Thymus (tissue), 11 donors: ENCODE results near the gene DCAF5. TPM values are rescaled to one million over a fixed set of nuclear protein-coding genes. Genes with fewer than 3 reads are reported as not detected.

Experiments used
- DNase-seq, 9 donors: peaks; one replicate each; pipeline ENCODE4 v3.0.0-alpha.2; 2013; ENCODE audit warnings: low spot score in 9 of 9, low read depth in 6 of 9, missing footprints in 1 of 9
- H3K27ac ChIP-seq, 2 donors: one replicate each; pipeline ENCODE4 v1.5.1; 2013; ENCODE audit warnings: control low read depth in 1 of 2, low read depth in 1 of 2, low read length in 1 of 2, mild to moderate bottlenecking in 1 of 2, moderate library complexity in 1 of 2
- H3K27me3 ChIP-seq, 2 donors: one replicate each; pipeline ENCODE4 v1.5.1; 2013; ENCODE audit warnings: low read length in 1 of 2; ENCODE audit not compliant: control insufficient read depth in 2 of 2, insufficient read depth in 1 of 2
- H3K36me3 ChIP-seq, 2 donors: one replicate each; pipeline ENCODE4 v1.5.1; 2013; ENCODE audit warnings: low read length in 1 of 2, mild to moderate bottlenecking in 1 of 2, moderate library complexity in 1 of 2; ENCODE audit not compliant: control insufficient read depth in 2 of 2, insufficient read depth in 2 of 2
- H3K4me1 ChIP-seq, 2 donors: one replicate each; pipeline ENCODE4 v1.5.1; 2013; ENCODE audit warnings: low read length in 2 of 2; ENCODE audit not compliant: control insufficient read depth in 2 of 2, insufficient read depth in 2 of 2
- H3K4me3 ChIP-seq, 2 donors: one replicate each; pipeline ENCODE4 v1.5.1; 2013; ENCODE audit warnings: low read length in 2 of 2, control low read depth in 1 of 2, mild to moderate bottlenecking in 1 of 2
- H3K9me3 ChIP-seq, 2 donors: one replicate each; pipeline ENCODE4 v1.5.1; 2013; ENCODE audit warnings: low read length in 1 of 2, mild to moderate bottlenecking in 1 of 2; ENCODE audit not compliant: control insufficient read depth in 2 of 2, insufficient read depth in 1 of 2
- WGBS: extraction: QIAGEN DNeasy Blood & Tissue Kit; methylation state at CpG from one replicate; pipeline ENCODE4 v1.1.7; 2013; 5-methylcytosine and 5-hydroxymethylcytosine counted together
- polyA plus RNA-seq: library from polyadenylated mRNA; stranded (reverse); fragments of 200-250 nt; gene quantifications from one replicate; pipeline ENCODE4 v1.2.3, GENCODE V29; 2013
- total RNA-seq: library from RNA; stranded (reverse); fragments of 120-200 nt; gene quantifications from one replicate; pipeline ENCODE4 v1.2.4, GENCODE V29; 2013
- donor health status: healthy.

DCAF5 gene
- total and polyA plus RNA-seq, 2 donors = 13.5 to 26.6 TPM

DNA sequence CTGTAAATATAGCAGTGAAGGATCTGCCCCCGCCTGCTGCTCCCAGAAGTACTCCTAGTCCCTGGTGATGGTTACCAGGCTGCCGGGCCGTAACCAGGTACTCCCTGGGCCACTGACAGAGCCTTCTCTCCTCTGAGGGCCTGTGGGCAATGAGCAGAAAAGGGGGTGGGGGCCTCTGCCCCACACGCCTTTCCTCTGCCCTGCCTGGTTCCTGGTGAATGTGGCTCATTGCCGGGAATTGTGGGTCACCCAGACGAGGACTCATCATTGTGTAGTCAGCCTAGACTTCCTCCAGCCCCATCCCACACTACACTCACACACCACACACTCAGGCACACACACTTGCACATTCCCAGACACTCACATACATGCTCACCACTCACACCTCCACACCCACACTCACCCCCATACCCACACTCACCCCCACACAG is 138.1 kb downstream of the DCAF5 start:
- 94% methylated on average over 6 of the region's 6 CpGs for WGBS
- H3K27ac ChIP-seq = no peak overlapping the region
- H3K4me1 ChIP-seq = no peaks in the 10 kb centered on the region
- no peaks in the 10 kb centered on the region for H3K36me3 ChIP-seq
- H3K9me3 ChIP-seq = no peaks in the 10 kb centered on the region
- no peaks in the 10 kb centered on the region for H3K27me3 ChIP-seq
- DNase-seq = no peak
- H3K4me3 ChIP-seq = no peak overlapping the region

DNA sequence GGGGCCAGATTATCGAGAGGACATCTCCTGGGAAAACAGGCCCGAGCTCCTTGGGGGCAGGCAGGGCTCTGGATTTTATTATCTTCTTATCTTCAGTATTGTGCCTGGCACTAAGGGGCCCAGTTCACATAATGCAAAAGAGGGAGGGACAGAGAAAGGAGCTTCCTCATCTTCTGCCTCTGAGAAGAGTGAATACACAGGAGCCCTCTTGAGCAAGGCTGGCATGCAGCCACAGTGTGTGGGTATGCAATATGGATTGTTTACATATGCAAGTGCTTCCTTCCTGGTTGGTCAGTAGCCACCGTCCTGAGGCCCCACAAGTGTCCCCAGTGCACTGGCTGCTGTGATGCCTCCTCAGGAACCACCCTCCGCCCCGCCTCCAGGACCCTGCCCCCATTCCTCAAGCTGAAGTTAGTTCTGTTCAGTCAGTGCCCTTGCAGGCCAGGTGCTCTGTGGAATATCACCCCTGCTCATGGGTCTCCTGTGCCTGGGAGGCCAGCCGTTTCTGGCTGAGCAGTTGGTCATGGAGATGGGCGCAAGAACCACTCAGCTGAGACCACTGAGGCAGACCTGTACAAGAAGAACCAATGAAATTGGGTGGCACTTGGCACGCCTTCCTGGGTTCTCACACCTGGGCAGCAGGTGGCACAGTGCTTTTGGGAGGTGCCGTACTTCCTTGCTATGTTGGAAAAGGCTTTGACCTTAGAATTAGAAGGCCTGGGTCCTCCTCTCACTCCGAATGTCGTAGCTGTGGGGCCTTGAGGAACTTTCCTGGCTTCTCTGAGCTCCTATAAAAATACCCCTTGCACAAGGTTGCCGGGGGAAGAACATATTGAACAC is 138.8 kb downstream of the DCAF5 start:
- 80% methylated on average over 12 of the region's 12 CpGs for WGBS
- no peak overlapping the region for H3K27ac ChIP-seq
- DNase-seq = no peak

DNA sequence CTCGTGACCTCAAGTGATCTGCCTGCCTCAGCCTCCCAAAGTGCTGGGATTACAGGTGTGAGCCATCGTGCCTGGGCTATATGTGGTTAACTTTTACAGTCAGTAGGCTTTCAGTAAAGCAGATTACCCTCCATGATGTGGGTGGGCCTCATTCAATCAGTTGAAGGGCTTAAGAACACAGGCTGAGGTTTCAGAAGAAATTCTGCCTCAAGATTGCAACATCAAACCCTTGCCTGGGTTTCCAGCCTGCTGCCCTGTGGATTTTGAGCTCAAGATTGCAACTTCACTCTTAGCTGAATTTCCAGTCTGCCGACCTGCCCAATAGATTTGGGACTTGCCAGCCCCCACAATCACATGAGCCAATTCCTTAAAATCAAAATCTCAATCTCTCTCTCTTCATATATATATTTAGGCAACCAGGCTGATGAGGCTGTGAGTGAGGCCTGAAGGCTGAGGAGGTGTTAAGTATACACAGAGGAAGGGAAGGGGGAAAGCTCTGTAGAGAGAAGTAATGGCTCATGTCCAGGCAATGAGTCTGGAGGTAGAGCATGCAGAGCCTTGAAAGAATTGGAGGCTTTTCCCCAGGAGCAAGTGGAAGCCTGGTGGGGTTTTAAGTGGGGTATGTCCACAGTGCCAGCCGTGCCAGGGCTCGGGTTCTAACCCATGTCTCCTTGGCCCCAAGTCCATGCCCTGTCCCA is 140.5 kb downstream of the DCAF5 start:
- Histone ChIP-seq H3K27ac (no peak overlapping the region), H3K27me3 (no peaks in the 10 kb centered on the region), H3K4me1 (no peaks in the 10 kb centered on the region), H3K9me3 (no peaks in the 10 kb centered on the region), H3K36me3 (peaks cover 0 to 3% of the 10 kb centered on the region in 2 donors), H3K4me3 (no peak overlapping the region)
- WGBS = 96% methylated on average over 5 of the region's 5 CpGs
- no peak for DNase-seq

More for the DNA sequence above, 138.8 kb downstream of the DCAF5 start:
- no peaks in the 10 kb centered on the region for H3K9me3 ChIP-seq
- no peak overlapping the region for H3K4me3 ChIP-seq
- H3K36me3 ChIP-seq = no peaks in the 10 kb centered on the region
- H3K4me1 ChIP-seq = no peaks in the 10 kb centered on the region
- H3K27me3 ChIP-seq = no peaks in the 10 kb centered on the region

DNA sequence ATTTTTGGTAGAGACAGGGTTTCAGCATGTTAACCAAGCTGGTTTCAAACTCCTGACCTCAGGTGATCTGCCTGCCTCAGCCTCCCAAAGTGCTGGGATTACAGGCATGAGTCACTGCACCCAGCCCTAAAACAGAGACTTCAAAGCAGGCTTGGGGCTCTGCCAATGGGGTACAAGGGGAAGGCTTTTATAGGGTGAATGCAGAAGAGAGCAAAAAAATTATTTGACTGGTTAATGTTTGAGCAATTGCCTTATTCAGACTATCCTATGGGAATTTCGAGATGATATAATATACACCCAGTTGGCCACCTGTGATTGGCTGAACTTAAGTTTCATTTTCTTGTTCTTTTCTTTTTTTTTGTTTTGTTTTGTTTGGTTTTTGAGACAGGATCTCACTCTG is 142.3 kb downstream of the DCAF5 start:
- H3K4me1 ChIP-seq = peaks cover 0 to 2% of the 10 kb centered on the region in 2 donors
- WGBS = 98% methylated on average over 1 of the region's 1 CpG
- H3K36me3 ChIP-seq = peaks cover 0 to 3% of the 10 kb centered on the region in 2 donors

DNA sequence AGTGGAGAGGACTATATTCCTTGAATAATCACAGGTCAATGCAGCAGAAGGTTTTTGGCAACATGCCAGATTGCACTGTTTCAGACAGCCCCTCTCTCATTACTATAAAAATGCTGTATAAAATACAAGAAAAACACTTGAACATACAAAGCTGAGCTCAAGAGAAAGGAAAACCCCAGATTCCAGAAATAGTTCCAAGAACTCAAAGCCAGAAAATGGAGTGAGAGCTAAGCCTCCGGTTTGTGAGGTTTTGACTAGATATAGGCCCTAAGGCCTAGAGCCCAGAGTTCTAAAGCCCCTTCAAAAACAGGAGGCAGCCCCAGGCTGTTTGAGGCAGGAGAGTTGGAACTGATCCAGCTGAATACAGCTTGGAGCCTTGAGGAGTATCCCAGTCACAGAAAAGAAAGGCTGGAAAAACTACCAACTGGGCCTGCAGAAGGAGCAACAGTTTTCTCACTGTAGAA is 144.5 kb downstream of the DCAF5 start:
- no peaks in the 10 kb centered on the region for H3K9me3 ChIP-seq
- H3K4me1 ChIP-seq = peaks cover 0 to 5% of the 10 kb centered on the region in 2 donors
- no peak overlapping the region for H3K4me3 ChIP-seq
- no peaks in the 10 kb centered on the region for H3K27me3 ChIP-seq
- peak overlapping the region in 1 of 2 donors; percentile 52 for H3K27ac ChIP-seq
- DNase-seq = peak in 1 of 9 donors; percentile 12
- WGBS = 92% methylated on average over 1 of the region's 1 CpG
- H3K36me3 ChIP-seq = peaks cover 0 to 3% of the 10 kb centered on the region in 2 donors

More for the DNA sequence above, 142.3 kb downstream of the DCAF5 start:
- H3K27ac ChIP-seq = no peak overlapping the region
- no peaks in the 10 kb centered on the region for H3K27me3 ChIP-seq
- no peaks in the 10 kb centered on the region for H3K9me3 ChIP-seq
- no peak overlapping the region for H3K4me3 ChIP-seq
- no peak for DNase-seq

DNA sequence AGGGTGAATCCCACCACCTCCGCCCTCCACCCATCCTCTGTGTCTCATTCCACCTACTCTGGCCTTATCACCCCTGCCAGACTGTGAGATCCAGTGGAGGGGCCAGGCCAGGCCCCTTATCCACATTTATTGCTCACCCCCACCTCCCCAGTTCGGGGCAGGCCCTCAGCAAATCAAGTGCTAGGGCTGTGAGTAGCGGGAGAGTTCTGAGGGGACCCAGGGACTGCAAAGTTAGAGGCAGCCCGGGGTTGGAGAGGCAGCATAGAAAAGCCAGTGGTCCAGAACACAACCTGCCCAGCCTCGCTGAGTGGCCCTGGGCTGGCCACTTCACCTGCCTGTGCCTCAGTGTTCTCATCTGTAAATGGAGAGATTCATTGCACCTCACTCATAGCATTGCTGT is 146.6 kb downstream of the DCAF5 start:
- 96% methylated on average over 5 of the region's 5 CpGs for WGBS
- H3K27ac ChIP-seq = no peak overlapping the region

DNA sequence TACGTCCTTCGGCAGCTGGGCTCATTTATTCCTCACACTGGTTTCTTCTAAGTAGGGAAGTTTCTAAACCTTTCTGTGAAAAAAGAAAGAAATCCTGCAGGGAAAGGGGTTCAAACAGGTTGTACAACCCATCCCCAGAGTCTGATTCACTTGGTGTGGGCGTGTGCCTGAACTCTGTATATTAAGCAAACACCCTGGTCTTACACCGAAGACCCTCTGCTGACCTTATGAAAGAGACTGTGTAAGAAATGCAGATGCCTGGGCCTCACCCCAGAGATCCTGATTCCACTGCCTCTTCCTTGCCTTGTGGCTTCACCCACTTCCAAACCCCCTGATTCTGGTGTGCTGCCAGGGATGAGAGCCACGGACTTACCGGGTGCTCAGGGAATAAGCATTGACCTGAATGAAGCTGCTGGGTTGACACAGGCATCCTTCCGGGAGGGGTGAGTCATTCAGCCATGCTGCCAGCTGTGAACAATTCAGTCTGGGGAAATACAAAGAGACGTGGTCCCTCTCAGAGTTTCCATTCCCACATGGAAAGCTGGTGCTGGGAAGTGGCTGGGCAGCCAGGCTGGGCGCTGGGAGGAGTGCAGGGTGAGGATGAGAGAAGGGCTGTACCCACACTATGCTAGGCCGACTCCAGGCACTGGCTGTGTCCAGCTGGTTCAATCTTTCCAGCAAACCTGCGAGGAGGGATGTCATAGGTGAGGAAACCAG is 147.3 kb downstream of the DCAF5 start:
- Histone ChIP-seq H3K9me3 (no peaks in the 10 kb centered on the region), H3K4me3 (no peak overlapping the region), H3K36me3 (peaks cover 0 to 3% of the 10 kb centered on the region in 2 donors), H3K27ac (no peak overlapping the region), H3K27me3 (no peaks in the 10 kb centered on the region), H3K4me1 (peaks cover 0 to 5% of the 10 kb centered on the region in 2 donors)
- 95% methylated on average over 11 of the region's 11 CpGs for WGBS
- DNase-seq = no peak

More for the DNA sequence above, 146.6 kb downstream of the DCAF5 start:
- H3K36me3 ChIP-seq = peaks cover 0 to 3% of the 10 kb centered on the region in 2 donors
- H3K4me3 ChIP-seq = no peak overlapping the region
- no peaks in the 10 kb centered on the region for H3K27me3 ChIP-seq
- H3K9me3 ChIP-seq = no peaks in the 10 kb centered on the region
- DNase-seq = no peak
- H3K4me1 ChIP-seq = peaks cover 0 to 5% of the 10 kb centered on the region in 2 donors

DNA sequence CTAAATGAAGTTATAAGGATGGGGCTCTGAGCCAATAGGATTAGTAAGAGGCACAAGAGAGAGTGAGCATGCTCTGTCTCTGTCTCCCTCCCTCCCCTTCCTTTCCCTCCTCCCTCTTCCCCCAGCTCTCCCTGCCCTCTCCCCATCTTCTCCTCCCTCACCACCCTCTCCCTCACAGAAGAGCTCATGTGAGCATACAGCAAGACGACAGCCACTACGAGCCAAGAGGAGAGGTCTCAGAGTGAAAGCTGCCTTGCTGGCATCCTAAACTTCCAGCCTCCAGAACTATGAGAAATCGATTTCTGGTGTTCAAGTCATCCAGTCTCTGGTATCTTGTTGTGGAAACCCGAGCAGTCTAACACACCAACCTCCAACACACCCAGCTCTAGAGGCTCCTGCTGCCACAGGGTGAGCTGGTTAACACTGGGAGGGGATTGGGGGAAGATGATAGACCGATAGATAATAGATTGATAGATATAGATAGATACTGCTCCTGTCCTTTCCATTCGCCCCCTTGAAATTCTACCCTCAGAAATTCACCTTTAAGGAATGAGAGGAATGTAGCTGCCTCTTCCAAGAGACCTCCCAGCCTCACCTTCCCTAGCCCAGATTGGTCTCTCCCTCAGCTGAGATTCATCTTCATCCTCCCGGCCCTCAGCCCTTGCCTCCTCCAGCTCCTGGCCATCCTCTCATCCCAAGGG is 148.0 kb downstream of the DCAF5 start:
- DNase-seq = no peak
- WGBS = 87% methylated on average over 7 of the region's 7 CpGs
- peaks cover 0 to 5% of the 10 kb centered on the region in 2 donors for H3K4me1 ChIP-seq
- no peaks in the 10 kb centered on the region for H3K9me3 ChIP-seq
- peaks cover 0 to 3% of the 10 kb centered on the region in 2 donors for H3K36me3 ChIP-seq
- H3K27ac ChIP-seq = no peak overlapping the region
- no peak overlapping the region for H3K4me3 ChIP-seq
- H3K27me3 ChIP-seq = no peaks in the 10 kb centered on the region
